Loucy (cell line): Measurements from ENCODE around the gene CENPS.

Experiments
- EZH2phosphoT487 ChIP-seq: fragments of 200-600 bp; IDR thresholded peaks from 2 replicates; pipeline ENCODE4 v1.6.1; 2018; ENCODE audit warnings: antibody characterized with exemption, mild to moderate bottlenecking, moderate library complexity, borderline replicate concordance
- TF ChIP-seq, protein P1 (sequence below): fragments of 200-600 bp; sonication (generic); conservative IDR thresholded peaks from 2 replicates; pipeline ENCODE4 v1.5.1; 2014; ENCODE audit warnings: mild to moderate bottlenecking, antibody characterized with exemption, low read length

DNA sequence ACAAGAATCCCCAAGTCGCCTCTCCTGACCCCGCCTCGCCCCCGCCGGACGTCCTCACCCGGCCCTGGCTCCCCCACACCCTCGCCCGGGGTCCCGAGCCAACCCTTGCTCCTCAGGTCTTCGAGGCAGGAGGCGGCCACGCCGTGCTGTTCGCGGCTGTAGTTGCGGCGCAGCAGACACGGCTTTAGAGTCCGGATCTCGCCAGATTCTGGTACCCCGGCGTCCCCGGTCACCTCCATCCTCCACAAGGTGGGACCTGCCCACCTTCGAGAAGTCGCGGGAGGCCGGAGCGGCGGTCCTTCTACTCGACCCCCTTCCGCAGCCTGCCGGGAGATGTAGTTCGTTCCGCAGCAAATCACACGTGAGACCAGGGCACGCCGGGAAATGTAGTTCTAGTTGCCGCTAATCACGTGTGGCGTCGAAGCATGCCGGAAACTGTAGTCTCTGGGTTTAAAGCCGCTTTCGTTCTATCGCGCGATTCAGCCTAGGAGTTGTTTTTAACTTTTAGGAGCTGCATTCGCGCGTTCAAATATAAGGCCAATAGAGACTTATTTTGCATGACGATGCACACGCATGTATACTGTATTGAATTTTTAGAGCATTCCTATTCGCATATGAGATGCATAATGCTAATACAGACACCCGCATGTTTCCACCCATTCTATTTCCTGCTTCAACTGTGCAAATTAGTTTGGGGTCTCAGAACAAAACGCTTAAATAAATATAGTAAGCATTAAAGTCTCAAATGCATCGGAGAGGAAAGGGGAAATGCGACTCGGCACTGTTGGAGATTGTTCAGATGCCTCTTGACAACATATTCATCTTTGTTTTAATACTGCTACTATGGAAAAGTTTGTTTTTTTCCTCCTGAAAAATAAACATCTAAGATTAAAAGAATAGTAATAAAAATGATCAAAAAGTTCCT is 42.2 kb downstream of the CENPS start, which contains the start of gene DFFA:
- TF ChIP-seq, protein P1, sequence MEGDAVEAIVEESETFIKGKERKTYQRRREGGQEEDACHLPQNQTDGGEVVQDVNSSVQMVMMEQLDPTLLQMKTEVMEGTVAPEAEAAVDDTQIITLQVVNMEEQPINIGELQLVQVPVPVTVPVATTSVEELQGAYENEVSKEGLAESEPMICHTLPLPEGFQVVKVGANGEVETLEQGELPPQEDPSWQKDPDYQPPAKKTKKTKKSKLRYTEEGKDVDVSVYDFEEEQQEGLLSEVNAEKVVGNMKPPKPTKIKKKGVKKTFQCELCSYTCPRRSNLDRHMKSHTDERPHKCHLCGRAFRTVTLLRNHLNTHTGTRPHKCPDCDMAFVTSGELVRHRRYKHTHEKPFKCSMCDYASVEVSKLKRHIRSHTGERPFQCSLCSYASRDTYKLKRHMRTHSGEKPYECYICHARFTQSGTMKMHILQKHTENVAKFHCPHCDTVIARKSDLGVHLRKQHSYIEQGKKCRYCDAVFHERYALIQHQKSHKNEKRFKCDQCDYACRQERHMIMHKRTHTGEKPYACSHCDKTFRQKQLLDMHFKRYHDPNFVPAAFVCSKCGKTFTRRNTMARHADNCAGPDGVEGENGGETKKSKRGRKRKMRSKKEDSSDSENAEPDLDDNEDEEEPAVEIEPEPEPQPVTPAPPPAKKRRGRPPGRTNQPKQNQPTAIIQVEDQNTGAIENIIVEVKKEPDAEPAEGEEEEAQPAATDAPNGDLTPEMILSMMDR: no peak
- no peak for TF ChIP-seq EZH2phosphoT487
